HG02759 (cell line): ENCODE data around the gene URI1.
"Not testable (repeated sequence)": the region's sequence is repeated elsewhere in the genome, so short reads cannot be mapped to it uniquely, and the experiment has no call there.

Source experiments
- ATAC-seq: cut with Tn5 transposase; IDR thresholded peaks from one replicate; pipeline ENCODE4 v1.9.1; 2021; ENCODE audit warnings: mild to moderate bottlenecking, moderate library complexity; ENCODE audit not compliant: unreplicated experiment

Gene URI1

DNA sequence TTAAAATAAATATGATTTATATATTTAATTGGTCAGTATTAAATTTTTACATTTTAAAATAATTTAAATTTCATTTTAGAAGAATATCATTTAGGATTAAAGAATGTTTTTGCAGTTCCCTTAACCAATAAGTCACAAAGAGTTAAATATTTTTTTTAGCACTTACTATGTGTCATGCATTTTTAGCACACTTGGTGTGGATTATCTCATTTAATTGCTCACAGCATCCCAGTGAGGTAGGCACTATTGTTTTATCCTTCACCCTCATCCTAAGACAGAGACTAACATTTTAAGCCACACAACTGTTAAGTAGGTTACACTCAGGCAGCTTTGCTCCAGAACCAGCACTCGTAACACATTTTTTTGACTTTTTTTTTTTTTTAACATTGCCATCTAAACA is 78.2 kb downstream of the URI1 start:
- ATAC-seq, result no peak

- ATAC-seq, result no peak
Observed at GRCh38 chr19:30022659-30023058, 80.6 kb downstream of the URI1 start.

- no peak for ATAC-seq
Observed at GRCh38 chr19:30023330-30023729, 81.3 kb downstream of the URI1 start.

DNA sequence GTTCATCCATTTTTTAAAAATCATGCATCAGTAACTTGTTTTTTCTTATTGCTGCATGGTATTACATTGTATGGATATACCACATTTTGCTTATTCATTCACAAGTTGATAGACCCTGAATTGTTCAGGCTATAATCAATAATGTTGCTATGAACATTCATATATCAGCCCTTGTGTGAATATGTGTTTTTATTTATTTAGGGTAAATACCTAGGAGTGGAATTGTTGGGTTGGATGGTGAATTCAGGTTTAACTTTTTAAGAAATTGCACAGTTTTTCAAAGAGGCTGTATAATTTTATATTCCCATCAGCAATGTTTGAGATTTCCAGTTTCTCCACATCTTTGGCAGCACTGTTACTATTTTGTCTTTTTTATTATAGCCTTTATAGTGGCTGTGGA is 82.1 kb downstream of the URI1 start:
- ATAC-seq, result no peak

- no peak for ATAC-seq
Observed at GRCh38 chr19:30026933-30027332, 84.9 kb downstream of the URI1 start.

DNA sequence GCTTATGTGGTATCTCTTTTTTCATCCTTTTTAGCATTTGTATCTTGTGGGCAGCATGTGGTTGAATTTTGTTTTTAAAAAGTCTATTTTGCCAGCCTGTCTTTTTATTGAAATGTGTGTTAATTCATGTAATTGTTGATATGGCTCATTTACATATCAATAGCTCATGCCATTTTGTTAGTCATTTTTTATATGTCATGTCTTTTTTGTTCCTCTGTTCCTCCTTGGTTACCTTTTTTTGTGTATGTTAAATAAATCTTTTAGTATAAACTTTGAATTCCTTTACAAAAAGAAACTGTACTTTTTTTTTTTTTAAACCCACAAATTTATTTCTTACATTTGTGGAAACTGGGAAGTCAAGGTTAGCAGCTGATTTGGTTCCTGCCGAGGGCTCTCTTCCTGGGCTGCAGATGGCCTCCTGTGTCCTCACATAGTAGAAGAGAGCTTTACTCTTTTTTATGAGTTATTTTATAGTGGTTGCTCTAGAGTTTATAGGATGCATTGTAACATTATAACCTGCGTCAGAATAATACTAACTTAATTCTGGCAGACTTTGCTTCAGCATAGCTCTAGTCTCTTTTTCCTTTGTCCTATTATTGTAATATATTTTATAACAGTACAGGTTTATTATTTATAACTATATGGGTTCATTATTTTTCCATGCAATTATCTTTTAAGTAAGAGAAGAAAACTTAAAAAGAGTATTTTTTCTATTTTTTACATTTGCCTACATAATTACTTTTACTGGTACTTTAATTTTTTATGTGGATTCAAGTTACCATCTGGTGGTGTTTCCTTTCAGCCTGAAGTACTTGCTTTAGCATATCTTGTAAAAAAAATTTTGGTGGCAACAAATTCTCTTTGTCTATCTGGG is 86.3 kb downstream of the URI1 start:
- ATAC-seq, result no peak

- no peak for ATAC-seq
Observed at GRCh38 chr19:30028992-30029343, 86.9 kb downstream of the URI1 start.

GRCh38 chr19:30029721-30030510 is 87.9 kb downstream of the URI1 start:
- ATAC-seq, result peak; percentile 94

GRCh38 chr19:30034321-30034720 is 92.3 kb downstream of the URI1 start:
- ATAC-seq, result no peak

GRCh38 chr19:30036154-30037129 is 94.4 kb downstream of the URI1 start:
- ATAC-seq, result no peak

GRCh38 chr19:30037835-30038234 is 95.8 kb downstream of the URI1 start:
- no peak for ATAC-seq

- ATAC-seq, result not testable (repeated sequence)
Observed at GRCh38 chr19:30041931-30042330, 99.9 kb downstream of the URI1 start.

- not testable (repeated sequence) for ATAC-seq
Observed at GRCh38 chr19:30043008-30043407, 101.0 kb downstream of the URI1 start.

- no peak for ATAC-seq
Observed at GRCh38 chr19:30044273-30045248, 102.5 kb downstream of the URI1 start.

- peak; percentile 83 for ATAC-seq
Observed at GRCh38 chr19:30046522-30046921, 104.5 kb downstream of the URI1 start.

GRCh38 chr19:30047432-30047831 is 105.4 kb downstream of the URI1 start:
- ATAC-seq, result no peak

DNA sequence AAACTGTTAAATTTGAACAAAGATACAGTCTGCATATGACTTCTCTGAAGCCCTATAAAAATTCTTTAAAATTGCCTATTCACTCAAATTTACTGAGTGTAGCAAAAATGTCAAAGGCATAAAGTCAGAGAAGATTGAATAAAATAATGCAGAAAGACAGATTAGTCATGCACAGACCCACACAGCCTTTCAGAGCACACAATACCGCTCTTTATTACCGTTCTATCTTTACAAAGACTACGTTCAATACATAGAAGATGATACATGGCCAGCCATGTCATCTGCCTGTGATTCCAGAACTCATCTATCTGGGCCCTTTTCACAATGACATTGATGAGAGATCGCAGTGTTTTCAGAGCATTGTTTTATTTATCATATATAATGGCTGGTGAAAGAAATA is 107.2 kb downstream of the URI1 start:
- no peak for ATAC-seq

DNA sequence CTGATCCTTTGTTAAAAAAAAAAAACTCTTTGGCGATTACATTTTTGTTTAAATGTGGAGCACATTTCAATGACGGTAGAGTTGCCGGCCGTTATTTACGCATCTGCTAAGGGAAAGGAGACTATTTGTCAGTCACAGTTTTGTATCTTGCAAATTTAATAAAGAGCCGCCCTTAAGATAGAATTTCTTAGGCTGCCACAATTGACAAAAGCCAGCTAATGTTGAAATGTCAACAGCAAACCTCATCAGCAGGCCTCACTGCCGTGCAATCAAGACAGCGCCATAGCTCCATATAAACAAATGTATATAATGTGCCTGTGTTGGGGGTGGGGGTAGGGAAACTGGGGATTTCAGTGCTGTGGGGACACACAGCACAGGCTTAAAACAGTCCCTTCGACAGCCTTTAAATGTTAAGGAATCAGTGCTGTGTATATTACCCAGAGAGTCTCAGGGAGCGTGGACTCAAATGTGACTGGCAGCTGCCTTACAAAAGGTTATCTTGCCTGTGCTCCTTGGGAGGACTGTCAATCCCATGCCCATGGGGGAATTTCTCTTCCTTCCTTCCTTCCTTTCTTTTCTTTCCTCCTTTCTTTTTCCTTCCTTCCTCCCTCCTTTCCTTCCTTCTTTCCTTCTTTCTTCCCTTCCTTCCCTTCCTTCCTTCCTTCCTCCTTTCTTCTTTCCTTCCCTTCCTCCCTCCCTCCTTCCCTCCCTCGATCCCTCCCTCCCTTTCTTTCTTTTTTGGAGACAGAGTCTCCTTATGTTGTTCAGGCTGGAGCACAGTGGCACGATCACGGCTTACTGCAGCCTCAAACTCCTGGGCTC is 108.0 kb downstream of the URI1 start:
- ATAC-seq, result no peak
